ENCODE measurements around the gene SEC63. TPM values are rescaled to one million over a fixed set of nuclear protein-coding genes. Genes with fewer than 3 reads are reported as not detected.
"Not testable (repeated sequence)": the region's sequence is repeated elsewhere in the genome, so short reads cannot be mapped to it uniquely, and the experiment has no call there.

SEC63 gene
- total RNA-seq, 1 experiment from 2014 or later, result 27.1 TPM

DNA sequence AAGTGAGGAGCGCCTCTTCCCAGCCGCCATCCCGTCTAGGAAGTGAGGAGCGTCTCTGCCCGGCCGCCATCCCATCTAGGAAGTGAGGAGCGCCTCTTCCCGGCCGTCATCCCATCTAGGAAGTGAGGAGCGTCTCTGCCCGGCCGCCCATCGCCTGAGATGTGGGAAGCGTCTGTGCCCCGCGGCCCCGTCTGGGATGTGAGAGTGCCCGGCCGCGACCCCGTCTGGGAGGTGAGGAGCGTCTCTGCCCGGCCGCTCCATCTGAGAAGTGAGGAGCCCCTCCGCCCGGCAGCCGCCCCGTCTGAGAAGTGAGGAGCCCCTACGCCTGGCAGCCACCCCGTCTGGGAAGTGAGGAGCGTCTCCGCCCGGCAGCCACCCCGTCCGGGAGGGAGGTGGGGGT, 23.8 kb downstream of the SEC63 start:
- DNase-seq (ENCODE audit: low read depth), result not testable (repeated sequence)

DNA sequence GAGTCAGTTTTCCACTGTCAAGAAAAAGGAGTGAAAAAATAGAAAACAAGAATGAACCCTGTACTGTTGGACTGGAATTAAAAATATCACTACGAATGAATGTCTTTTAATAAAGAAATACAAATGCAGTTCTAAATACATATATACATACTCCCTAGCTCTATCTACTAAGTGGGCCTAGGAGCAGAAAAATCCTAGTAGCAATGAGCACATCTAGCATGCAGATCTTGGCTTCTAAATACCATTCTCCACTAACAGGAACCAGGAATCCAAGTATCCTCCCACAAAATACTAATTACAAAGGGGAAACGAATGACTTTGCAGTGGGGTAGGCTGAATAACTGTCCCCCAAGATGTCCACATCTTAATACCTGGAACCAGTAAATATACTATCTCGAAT, 25.4 kb downstream of the SEC63 start:
- DNase-seq (ENCODE audit: low read depth), result no peak

DNA sequence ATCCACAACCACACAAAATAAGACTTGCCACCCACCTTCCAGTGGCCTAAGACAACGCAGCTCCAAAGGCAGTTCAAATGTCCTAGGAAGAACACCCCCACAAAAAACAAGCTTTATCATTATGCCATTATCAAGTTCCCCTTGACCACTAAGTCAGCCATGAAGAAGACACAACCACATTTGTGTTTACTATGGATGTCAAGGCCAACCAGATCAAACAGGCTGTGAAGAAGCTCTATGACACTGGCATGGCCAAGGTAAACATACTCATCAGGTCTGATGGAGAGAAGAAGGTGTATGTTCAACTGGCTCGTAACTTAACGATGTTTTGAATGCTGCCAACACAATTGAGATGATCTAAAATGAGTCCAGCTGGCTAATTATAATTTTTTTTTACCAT, 26.1 kb downstream of the SEC63 start:
- no peak for DNase-seq (ENCODE audit: low read depth)

DNA sequence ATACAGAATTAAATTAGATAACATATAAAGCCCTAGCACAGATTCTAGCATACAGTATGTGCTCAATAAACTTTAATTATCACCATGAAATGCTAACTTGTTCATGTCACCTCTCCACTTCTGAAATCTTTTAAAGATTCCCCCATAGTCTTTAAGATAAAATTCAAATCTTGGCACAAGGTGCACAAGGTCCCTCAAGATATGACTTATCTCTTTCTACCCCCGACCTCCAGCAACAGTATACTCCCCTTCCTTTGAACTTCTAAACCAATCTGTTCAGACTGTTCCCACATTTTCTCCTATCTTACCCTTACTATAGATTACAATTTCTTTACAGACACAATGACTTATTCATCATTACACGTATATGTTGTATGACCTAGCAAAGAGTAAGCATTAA, 29.0 kb downstream of the SEC63 start:
- DNase-seq (ENCODE audit: low read depth), result no peak

DNA sequence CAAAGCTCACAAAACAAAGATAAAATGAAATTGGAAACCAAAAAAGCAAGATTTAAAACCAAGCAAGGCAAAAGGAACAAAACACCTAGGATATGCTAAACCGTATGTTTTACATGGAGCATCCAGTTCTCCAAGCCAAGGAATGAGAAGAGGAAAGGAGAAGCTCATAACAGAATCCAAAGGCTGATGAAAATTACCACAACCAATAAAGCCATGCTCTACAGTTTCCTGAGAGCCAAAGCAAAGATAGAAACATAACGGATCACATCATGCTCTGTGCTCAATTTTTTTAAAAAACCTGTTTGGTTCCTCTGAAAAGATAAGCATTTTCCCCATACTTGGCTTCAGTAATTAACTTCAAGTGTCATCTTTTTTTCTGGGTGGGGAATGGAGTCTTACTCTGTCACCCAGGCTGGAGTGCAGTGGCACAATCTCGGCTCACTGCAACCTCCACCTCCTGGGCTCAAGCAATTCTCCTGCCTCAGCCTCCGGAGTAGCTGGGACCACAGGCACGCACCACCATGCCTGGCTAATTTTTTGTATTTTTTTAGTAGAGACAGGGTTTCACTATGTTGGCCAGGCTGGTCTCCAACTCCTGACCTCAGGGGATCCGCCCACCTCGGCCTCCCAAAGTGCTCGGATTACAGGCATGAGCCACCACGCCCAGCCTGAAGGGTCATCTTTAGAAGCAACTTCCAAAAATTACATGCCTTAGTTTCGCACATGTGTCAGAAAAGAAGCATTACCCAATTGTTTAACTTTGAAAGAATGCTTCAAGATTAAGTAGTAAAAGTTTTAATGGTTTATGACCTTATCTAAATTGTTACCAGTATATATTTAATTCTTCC, 31.1 kb downstream of the SEC63 start:
- DNase-seq (ENCODE audit: low read depth), result peak; percentile 6

DNA sequence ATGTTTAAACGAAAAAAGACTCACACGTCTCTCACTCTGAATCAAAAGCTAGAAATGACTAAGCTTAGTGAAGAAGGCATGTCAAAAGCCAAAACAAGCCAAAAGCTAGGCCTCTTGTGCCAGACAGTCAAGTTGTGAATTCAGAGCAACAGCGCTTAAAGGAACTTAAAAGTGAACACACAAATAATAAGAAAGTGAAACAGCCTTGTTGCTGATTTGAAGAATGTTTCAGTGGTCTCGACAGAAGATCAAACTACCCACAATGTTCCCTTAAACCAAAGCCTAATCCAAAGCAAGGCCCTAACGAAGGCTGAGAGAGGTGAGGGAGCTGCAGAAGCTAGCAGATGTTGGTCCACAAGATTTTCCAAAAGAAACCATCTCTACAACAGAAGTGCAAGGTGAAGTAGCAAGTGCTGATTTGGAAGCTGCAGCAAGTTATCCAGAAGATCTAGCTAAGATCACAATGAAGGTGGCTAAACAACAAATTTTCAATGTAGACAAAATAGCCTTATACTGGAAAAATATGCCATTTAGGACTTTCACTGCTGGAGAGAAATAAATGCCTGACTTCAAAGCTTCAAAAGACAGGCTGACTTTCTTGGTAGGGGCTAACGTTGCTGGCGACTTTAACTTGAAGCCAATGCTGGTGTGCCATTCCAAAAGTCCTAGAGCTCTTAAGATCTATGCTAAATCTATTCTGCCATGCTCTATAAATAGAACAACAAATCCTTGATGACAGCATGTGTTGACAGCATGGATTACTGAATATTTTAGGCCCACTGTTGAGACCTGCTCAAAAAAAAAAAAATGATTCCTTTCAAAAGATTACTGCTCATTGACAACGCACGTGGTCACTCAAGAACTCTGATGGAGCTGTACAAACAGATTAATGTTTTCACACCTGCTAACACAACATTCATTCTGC, 40.3 kb downstream of the SEC63 start:
- DNase-seq (ENCODE audit: low read depth), result no peak

DNA sequence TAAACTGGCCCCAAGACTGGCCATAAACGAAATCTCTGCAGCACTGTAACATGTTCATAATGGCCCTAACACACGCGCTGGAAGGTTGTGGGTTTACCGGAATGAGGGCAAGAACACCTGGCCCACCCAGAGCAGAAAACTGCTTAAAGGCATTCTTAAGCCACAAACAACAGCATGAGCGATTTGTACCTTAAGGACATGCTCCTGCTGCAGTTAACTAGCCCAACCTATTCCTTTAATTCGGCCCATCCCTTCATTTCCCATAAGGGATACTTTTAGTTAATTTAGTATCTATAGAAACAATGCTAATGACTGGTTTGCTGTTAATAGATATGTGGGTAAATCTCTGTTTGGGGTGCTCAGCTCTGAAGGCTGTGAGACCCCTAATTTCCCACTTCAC, 41.0 kb downstream of the SEC63 start:
- not testable (repeated sequence) for DNase-seq (ENCODE audit: low read depth)

DNA sequence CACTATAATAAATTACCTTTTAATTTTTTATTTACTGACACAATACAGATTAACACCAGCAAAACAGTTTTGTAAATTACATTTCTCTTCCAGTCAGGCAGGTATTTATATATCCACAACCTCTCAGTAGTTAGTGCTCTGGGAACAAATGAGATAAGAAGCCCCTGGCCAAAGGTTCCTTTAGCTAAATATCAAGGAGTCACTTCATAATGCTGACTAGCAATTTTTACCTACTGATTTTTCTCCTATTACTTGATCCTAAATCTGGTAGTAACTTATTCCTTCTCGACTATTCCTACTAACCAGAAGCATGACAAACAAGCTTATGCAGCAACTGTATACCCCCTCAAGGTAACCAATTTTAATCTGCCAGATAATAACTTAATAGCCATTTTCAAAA, 46.3 kb downstream of the SEC63 start:
- no peak for DNase-seq (ENCODE audit: low read depth)

DNA sequence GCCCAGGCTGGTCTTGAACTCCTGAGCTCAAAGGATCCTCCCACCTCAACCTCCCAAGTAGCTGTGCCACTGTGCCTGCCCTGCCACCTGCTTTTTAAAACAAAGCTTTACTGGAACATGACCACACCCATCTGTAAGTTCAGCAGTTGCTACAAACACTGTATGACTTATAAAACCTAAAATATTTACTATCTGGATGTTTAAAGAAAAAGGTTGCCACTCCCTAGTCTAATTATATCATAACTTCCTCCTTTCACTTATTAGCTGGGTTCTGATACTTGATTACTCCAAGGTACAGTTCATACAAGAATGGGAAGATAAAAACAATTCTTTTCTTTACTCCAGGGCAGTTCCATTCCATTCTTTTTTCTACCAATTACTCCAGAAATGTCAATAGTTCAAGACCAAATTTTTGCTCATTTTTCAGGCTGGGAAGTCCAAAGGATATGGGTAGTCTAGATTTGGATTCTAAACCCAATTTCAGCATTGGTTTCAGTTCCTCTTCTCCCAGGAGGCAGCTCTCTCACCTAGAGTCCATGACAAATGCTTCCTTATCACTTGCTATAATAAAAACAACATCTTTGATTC, 63.1 kb downstream of the SEC63 start:
- DNase-seq (ENCODE audit: low read depth), result peak; percentile 24

DNA sequence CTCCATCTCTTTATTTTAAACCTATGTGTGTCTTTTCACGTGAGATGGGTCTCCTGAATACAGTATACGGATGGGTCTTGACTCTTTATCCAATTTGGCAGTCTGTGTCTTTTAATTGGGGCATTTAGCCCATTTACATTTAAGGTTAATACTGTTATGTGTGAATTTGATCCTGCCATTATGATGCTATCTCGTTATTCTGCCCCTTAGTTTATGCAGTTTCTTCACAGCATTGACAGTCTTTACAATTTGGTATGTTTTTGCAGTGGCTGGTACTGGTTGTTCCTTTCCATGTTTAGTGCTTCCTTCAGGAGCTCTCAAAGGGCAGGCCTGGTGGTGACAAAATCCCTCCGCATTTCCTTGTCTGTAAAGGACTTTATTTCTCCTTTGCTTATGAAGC, 67.6 kb downstream of the SEC63 start:
- not testable (repeated sequence) for DNase-seq (ENCODE audit: low read depth)

DNA sequence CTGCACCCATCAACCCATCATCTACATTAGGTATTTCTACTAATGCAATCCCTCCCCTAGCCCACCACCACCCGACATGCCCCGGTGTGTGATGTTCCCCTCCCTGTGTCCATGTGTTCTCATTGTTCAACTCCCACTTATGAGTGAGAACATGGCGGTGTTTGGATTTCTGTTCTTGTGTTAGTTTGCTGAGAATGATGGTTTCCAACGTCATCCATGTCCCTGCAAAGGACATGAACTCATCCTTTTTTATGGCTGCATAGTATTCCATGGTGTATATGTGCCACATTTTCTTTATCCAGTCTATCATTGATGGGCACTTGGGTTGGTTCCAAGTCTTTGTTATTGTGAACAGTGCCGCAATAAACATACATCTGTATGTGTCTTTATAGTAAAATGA, 72.1 kb downstream of the SEC63 start:
- DNase-seq (ENCODE audit: low read depth), result not testable (repeated sequence)

DNA sequence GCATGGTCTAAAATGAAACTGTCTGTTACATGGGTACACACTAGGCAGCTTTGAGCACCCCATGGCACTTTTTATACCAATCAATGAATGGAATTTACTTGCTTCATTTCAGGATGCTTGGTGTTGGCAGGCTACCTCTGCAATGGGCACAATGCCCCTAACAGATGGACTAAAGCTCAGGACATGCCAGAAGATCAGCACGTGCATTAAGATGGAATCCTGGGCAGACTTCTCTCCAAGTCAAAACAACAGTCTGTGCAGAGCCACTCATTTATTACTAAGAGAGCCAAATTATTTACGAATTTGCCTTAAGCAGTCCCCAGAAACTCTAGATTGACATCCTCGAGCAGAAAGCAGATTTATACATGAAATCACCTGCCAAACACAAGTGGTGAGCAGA, 78.1 kb downstream of the SEC63 start:
- DNase-seq (ENCODE audit: low read depth), result no peak

DNA sequence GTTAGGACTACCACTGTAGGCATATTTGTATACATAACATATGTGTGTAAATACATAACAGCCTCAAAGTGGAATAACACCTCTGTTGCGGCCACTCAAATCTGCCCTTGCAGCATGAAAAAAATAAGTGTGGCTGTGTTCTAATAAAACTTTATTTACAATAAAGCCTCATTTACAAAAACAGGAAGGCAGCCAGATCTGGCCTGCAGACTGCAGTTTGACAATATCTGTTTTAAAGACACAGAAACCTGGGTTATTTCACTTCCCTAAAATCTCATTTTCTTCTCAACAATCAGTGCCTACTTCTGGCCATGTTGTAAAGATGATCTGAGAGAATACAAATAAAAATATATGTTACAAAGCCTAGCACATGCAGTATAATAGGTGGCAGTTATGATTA, 80.0 kb downstream of the SEC63 start:
- no peak for DNase-seq (ENCODE audit: low read depth)

DNA sequence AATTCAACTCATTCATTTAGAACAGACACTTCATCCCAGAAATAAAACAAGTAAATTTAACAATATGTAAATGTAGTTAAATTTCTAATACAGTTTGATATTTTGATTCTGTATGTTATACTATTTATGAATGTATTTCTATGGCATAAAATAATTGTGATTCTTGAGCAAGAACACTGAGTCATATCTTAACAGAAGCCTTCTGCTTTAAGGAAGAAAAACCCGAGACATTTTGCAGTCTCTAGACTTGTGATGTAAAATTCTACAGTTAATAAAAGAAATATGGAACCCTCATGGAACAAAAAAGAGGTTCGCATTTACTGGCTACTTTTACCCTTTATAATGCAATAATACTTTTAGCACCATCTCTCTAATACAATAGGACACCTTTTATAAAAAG, 86.0 kb downstream of the SEC63 start:
- no peak for DNase-seq (ENCODE audit: low read depth)

DNA sequence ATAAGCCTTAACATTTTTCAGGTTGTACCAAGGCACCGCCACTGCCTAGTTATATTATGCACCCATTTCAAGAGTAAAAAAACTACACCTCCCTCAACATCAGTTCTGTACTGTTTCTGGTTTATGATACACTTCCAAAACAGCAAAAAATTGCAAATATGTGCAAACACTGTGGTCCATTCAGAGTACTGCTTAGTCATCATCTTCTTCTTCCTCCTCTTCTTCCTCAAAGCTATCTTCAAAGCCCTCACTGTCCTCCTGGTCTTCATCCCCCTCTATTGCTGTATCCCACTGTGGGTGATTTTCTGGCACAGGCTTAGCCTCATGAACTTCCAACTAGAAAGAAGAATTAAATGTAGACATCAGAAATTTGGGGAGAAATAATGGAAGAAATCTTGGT, 86.5 kb downstream of the SEC63 start:
- not testable (repeated sequence) for DNase-seq (ENCODE audit: low read depth)

DNA sequence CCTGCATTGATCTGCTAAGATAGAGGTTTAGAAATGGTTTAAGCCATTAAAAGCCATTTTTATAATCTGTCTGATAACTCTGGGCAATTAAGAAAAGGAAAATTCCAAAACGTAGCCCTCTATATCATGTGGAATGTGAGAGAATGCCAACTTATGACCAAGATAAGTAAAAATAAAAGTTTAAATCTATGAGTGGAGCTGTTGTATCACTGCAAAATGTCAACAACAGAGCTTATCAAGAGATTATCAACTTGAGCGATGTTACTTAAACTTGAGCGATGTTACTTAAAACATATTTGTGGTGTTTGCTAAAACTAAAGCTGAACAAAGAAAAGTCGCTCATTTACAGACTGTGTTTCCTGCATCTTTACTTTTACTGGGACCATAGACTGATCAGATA, 87.0 kb downstream of the SEC63 start:
- DNase-seq (ENCODE audit: low read depth), result no peak

DNA sequence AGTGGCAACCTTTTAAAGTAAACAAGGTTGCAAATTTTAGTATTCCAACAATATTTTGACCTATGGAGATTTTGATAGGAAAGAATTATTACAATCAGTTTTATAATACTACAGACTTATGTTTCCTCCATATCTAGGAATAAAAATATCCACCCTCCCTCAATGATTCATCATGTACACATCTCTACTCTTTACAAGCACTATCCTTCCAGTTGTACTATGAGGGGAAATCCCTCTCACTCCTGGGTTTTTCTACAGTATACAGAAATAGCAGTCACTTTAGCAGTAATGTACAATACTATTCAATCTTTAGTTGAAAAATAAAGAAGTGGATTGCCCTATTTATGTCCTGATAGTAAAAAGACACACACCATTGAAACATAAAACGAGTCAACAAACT, 87.6 kb downstream of the SEC63 start:
- peak; percentile 61 for DNase-seq (ENCODE audit: low read depth)

DNA sequence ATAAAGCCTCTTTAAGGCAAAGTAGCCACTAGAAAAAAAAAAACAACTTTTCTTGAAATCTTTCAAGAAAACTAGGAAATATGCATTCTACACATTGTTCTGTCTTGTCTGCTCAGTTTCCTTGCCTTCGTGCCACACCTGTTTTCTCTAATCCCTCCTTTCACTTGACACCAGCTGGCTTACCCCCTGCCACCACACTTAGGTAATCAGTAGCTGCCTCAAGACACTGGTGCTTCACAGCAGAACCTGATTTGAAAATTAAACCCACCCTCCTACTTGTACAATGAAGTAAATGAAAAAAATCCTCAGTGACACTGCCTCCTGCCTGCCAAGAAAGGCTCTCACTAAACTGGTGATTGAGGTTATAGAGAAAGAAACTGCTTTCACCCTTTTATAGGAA, 88.1 kb downstream of the SEC63 start:
- DNase-seq (ENCODE audit: low read depth), result peak; percentile 63

DNA sequence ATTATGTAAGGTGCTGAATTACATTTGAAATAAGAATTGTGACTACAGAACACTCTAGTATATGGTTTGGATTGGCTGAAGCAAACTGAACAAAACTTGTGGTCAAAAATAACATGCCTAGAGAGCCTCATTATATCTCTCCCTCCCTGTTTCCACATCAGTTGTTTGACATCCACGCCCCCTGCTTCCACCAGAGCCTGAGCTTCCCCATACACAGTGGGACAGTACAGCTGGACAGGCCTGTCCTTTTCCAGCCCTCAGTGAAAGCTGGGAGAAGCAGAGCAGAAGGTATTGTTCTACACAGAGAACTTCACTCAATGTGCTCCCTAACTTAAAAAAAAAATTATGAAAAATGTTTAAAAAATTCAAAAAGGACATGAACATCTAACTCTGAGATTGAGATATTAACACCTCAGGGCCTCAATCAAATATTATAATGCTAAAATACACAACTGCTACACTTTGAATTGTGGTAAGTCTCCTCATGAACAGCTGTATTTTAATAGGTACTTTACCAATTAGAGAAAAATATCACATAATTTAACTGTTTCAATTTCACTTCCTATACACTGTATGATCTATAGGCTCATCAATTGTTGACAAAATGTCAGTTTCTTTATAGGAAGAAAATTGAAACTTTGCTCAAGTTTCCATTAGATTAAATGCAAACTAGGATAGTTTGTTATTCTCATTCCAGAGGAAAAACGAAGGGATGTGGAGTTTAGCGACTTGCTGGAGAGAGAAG, 89.0 kb downstream of the SEC63 start:
- no peak for DNase-seq (ENCODE audit: low read depth)

DNA sequence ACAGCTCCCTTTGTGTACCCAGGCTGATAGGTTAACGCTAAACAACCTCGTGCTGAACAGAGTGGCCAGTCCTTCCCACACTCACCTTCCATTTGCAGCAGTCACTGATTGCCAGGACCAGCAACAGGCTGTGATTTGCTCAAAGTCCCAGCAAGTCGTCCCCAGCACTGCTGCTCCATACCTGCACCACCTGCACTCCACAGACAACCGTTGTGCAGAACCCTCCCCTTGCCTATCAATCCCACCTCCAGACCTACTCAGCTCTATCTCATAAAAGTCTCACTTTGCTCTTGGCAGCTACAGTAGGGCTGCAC, 90.7 kb downstream of the SEC63 start:
- no peak for DNase-seq (ENCODE audit: low read depth)

DNA sequence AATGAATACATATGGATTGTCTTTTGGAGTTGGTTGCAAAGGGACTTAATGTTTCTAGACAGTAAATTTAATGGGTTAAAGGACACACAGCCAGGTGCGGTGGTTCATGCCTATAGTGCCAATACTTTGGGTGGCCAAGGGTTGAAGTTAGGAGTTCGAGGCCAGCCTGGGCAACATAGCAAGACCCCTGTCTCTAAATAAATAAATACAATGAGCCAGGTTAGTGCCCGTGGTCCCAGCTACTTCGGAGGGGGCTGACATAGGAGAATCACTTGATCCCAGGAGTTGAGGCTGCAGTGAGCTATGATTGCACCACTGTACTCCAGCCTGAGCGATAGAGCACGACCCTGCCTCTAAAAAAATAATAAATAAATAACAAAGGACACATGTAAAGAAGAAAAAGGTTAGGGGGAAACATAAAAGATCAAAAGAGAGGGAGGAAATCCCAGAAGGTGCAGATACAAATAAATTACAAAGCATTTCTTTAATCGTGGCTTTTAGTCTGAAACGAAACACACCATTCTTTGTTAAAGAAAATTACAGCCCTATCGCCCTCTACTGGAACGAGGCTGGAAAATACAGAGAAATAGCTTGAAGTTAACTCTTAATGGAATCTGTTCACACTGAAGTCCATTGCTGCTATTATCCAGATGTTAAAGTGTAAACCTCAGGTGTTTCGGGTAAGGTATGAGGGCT, 91.3 kb downstream of the SEC63 start:
- peak; percentile 59 for DNase-seq (ENCODE audit: low read depth)

All from LHCN-M2 (cell line).